Measurements from ENCODE around the gene BLVRA.
A peak's percentile ranks its signal among the peaks of the same experiment; 100 is the strongest.
"Not testable (repeated sequence)": the region's sequence is repeated elsewhere in the genome, so short reads cannot be mapped to it uniquely, and the experiment has no call there.

BLVRA gene

GRCh38 chr7:43758029-43758821, at the start of gene BLVRA:
BLVRA (plus strand) TSS chr7:43758680; CDS start chr7:43771159, 12,479 bp downstream.
- peak; percentile 42 for FAIRE-seq
- DNase-seq (ENCODE audit: extremely low spot score, insufficient read length, low read depth) = peak; percentile 73

- DNase-seq (ENCODE audit: extremely low spot score, insufficient read length, low read depth) (no peak), FAIRE-seq (no peak)
These were observed 47.0 kb upstream of the BLVRA start for GRCh38 chr7:43711503-43711902.

- not testable (repeated sequence) for FAIRE-seq; DNase-seq (ENCODE audit: extremely low spot score, insufficient read length, low read depth)
These were observed 42.5 kb upstream of the BLVRA start for GRCh38 chr7:43715966-43716365.

- FAIRE-seq = no peak
These were observed 41.9 kb upstream of the BLVRA start for GRCh38 chr7:43716598-43716997.

GRCh38 chr7:43721193-43721806, 37.2 kb upstream of the BLVRA start:
- FAIRE-seq (peak; percentile 39), DNase-seq (ENCODE audit: extremely low spot score, insufficient read length, low read depth) (no peak)

More at GRCh38 chr7:43716598-43716997, 41.9 kb upstream of the BLVRA start:
- DNase-seq (ENCODE audit: extremely low spot score, insufficient read length, low read depth) = no peak

- FAIRE-seq = no peak
- no peak for DNase-seq (ENCODE audit: extremely low spot score, insufficient read length, low read depth)
These were observed 35.5 kb upstream of the BLVRA start for GRCh38 chr7:43723007-43723341.

GRCh38 chr7:43725251-43725650, 33.2 kb upstream of the BLVRA start:
- DNase-seq (ENCODE audit: extremely low spot score, insufficient read length, low read depth) = no peak

GRCh38 chr7:43726466-43726865, 32.0 kb upstream of the BLVRA start:
- DNase-seq (ENCODE audit: extremely low spot score, insufficient read length, low read depth) (no peak), FAIRE-seq (no peak)

More at GRCh38 chr7:43725251-43725650, 33.2 kb upstream of the BLVRA start:
- FAIRE-seq = no peak

- DNase-seq (ENCODE audit: extremely low spot score, insufficient read length, low read depth) (no peak), FAIRE-seq (peak; percentile 15)
These were observed 31.5 kb upstream of the BLVRA start for GRCh38 chr7:43727003-43727402.

- no peak for FAIRE-seq
These were observed 31.0 kb upstream of the BLVRA start for GRCh38 chr7:43727494-43727893.

GRCh38 chr7:43729214-43729923, 29.1 kb upstream of the BLVRA start, which contains the start of gene COA1:
COA1 (minus strand) TSS chr7:43729523; CDS start chr7:43648614, 80,909 bp downstream.
- DNase-seq (ENCODE audit: extremely low spot score, insufficient read length, low read depth) = peak; percentile 59
- peak; percentile 96 for FAIRE-seq

More at GRCh38 chr7:43727494-43727893, 31.0 kb upstream of the BLVRA start:
- DNase-seq (ENCODE audit: extremely low spot score, insufficient read length, low read depth) = no peak

GRCh38 chr7:43729924-43730248, 28.6 kb upstream of the BLVRA start:
- no peak for DNase-seq (ENCODE audit: extremely low spot score, insufficient read length, low read depth)
- FAIRE-seq = no peak

- FAIRE-seq = peak; percentile 67
- DNase-seq (ENCODE audit: extremely low spot score, insufficient read length, low read depth) = not testable (repeated sequence)
These were observed 27.0 kb upstream of the BLVRA start for GRCh38 chr7:43731494-43731893.

- not testable (repeated sequence) for DNase-seq (ENCODE audit: extremely low spot score, insufficient read length, low read depth); FAIRE-seq
These were observed 23.7 kb upstream of the BLVRA start for GRCh38 chr7:43734575-43735332.

- no peak for DNase-seq (ENCODE audit: extremely low spot score, insufficient read length, low read depth)
- FAIRE-seq = no peak
These were observed 23.1 kb upstream of the BLVRA start for GRCh38 chr7:43735403-43735801.

GRCh38 chr7:43735802-43736603, 22.5 kb upstream of the BLVRA start:
- peak; percentile 95 for FAIRE-seq
- no peak for DNase-seq (ENCODE audit: extremely low spot score, insufficient read length, low read depth)

- no peak for FAIRE-seq
- DNase-seq (ENCODE audit: extremely low spot score, insufficient read length, low read depth) = no peak
These were observed 20.9 kb upstream of the BLVRA start for GRCh38 chr7:43737467-43738127.

- FAIRE-seq (no peak), DNase-seq (ENCODE audit: extremely low spot score, insufficient read length, low read depth) (no peak)
These were observed 15.8 kb upstream of the BLVRA start for GRCh38 chr7:43742692-43743091.
